NCI-H748 (cell line): ENCODE data around the gene MUC13.
A peak's percentile ranks its signal among the peaks of the same experiment; 100 is the strongest.

Source experiments
- DNase-seq: peaks from one replicate; lab custom pipeline; 2025; ENCODE audit not compliant: unreplicated experiment; lab: John Stamatoyannopoulos, UW

Gene MUC13

DNA sequence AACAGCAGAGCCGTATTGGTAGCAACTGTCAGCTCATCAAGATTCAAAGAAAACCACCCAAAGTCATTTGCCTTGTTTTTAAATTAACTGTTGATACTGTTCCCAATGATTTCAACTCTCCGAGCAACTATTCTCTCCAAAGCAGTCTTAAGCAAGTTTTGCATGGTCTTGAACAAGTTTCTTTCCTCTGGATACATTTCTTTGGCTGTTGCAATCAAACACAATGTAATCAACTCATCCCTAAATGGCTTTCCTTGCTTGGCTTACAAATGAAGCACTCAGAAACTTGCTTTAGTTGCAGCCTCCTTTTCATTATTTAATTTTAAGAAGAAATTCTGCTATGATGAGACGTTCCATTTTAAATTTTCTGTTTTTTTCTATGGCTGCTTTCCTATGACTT lies 15.5 kb upstream of the MUC13 start:
- no peak for DNase-seq

DNA sequence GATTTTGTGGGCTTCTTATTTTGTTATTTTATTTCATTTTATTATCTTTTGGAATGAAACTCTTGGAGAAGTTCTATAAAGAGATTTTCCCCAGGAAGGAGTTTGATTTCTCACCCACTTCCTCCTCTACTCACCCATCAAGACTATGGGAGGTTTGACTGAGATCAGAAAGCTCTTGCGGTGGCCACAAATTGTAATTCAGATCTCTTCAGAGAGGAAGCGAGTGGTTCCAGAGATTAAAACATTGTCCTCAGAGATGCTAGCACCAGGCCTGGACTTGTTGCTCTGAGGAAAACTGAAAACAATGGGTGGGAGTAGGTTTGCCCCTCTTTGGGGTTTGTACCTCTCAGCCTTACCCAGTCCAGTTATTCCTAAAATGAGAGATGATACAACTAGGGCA lies 8.1 kb upstream of the MUC13 start:
- DNase-seq, result no peak

DNA sequence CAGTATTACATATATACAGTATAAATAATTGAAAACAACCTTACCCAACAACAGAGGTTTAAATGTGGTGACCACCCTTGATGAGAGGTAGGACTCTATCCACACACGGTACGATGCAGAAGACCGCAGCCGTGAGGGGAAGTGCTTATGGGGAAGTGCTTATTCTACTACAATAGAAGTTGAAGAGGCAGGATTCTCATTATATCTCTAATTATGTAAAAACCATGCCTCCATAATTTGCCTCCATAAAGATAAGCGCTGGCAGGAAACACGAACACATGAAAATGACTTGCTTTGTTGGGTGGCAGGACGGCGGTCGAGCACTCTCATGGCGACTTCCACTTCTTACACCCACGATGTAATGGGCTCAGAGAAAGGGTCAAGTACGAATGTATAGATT lies 7.2 kb upstream of the MUC13 start:
- peak; percentile 15 for DNase-seq

DNA sequence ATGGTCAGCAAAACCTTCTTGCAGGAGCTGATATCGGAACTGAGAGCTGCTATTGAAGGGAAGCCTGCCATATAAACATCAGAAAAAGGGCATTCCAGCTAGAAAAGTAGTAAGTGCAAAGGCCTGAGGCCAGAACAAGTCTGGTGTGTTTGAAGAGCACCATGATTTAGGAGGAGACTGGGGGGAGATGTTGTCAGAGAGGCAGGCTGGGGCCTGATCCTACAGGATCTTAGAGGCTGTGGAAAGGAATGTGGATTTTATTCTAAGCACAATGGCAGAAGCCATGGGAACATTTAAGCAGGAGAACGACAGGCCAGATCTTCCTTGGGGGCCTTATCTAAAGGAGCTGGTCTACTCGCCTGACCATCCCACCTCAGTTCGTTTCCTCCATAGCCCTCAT lies 5.1 kb upstream of the MUC13 start:
- DNase-seq, result no peak

DNA sequence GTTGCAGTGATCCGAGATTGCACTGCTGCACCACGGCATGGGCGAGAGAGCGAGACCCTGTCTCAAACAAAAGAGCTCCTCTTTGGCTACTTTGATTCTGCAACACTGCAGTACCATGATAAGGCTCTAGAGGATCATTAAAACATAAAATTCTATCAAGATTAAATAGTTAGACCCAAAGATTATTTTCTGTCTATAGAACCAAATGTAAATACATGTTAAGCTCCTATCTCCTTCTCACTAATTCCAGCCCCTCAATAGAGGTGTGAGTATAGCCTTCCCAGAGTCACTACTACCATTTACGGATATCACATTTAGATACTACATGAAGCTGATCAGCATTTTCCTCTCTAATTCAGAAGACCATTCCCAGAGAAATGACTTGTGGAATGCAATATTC lies 4.3 kb upstream of the MUC13 start:
- no peak for DNase-seq

DNA sequence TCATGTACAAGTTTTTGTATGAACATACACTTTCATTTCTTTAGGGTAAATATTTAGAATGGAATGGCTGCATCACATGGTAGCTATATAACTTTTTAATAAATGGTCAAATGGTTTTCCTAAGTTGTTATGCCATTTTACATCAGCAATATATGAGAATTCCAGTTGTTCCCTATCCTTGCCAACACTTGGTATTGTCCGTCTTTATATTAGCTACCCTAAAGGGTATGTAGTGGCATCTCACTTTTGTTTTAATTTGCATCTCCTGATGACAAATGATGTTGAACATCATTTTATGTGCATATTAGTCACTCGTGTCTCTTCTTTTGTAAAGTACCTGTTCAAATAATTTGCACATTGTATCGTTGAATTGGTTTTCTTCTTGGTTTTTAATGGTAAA lies 2.5 kb upstream of the MUC13 start:
- DNase-seq, result no peak

DNA sequence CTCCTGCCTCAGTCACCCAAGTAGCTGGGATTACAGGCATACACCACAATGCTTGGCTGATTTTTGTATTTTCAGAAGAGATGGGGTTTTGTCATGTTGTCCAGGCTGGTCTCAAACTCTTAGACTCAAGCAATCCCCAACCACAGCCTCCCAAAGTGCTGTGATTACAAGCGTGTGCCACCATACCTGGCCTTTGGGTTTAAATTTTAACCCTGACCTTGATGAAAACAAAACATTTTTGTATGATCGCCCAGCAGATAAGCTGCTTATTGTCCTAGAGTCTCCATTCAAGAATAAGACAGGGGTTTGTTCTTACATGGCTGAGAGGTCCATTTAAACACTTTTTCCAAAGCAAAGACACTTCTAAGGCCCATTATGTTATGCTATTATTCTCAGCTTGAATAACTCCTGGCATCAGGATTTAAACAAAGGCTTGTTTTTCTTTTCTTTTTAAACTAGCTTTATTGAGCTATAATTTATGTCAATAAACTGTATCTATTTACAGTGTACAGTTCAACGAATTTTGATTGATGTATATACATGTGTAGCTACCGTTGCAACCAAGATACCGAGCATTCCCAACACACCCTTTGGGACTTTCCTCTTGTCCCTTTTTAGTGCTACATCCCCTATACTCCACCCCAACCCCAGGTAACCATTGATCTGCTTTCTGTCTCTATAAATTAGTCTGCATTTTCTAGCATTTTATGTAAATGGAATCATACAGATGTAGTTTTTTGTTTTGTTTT lies 1.4 kb upstream of the MUC13 start:
- DNase-seq, result peak; percentile 15

DNA sequence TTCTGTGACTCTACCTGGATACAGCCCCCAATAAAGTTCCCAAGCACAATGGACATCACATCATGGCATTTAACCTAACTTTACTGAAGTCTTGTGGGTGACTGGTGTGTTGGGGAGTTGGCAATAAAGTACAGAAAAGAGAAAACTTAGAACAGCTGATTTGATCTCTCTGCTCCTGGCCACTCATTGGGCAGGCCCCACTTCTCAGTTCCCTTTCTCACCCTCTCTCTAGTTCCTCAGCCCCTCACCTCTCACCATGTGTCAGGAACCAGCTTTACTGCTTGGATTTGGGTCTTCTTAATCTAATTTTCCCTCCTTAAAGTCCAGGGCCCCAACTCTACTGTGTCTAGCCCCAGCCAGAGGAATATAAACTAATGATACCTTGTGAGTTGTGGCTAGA lies 713 bp upstream of the MUC13 start:
- DNase-seq, result no peak

DNA sequence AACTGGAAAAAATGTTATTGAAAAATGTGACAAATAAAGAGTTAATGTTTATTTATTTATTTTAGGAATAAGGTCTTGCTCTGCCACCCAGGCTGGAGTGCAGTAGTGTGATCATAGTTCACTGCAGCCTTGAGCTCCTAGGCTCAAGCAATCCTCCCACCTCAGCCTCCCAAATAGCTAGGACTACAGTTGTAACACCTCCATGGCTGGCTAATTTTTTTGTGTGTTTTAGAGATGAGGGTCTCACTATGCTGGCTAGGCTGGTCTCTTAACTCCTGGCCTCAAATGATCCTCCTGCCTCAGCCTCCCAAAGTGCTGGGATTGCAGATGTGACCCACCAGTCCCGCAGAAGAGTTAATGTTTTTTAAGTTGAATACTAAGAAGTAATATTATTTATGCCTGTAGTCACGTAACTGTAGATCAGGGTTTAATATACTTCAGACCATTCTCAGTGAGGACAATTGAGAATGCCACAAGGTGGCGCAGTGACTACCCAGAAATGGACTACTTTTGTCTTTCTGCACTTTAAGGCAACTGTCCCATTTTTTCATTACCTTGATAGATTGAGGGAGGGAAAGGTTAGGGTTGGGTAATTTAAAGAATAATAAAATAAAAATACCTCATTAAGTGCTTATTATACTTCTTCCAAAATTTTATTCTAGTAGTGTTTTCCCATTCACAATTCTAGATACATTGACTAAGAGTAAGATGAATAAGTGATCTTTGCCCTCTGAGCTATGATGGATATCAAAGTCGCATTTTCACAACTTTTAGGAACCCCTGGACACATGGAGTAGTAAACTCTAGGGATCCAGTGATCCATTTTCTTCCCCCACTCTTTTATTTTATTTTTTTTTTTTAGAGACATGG lies 6.0 kb downstream of the MUC13 start:
- DNase-seq, result peak; percentile 53

DNA sequence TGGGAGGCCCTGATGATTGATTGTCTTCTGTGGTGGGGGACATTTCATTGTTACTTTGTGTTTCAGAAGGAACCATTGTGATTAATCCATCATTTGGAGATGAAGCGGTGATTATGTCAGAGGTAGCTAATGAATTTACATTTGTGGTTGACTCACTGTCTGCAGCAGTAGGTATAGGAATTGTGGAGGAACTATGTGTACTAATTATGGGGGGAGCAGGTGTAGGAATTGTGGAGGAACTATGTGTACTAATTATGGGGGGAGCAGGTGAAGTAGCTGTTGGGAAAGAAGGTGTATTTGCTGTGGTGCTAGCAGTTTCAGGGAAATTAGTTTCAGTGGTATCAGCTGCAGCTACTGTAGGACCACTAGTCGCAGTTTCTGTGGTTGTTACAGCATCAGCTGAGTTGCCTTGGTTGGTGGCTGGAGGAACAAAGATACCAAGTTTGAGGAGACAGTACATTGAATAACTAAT lies 6.9 kb downstream of the MUC13 start:
- no peak for DNase-seq

DNA sequence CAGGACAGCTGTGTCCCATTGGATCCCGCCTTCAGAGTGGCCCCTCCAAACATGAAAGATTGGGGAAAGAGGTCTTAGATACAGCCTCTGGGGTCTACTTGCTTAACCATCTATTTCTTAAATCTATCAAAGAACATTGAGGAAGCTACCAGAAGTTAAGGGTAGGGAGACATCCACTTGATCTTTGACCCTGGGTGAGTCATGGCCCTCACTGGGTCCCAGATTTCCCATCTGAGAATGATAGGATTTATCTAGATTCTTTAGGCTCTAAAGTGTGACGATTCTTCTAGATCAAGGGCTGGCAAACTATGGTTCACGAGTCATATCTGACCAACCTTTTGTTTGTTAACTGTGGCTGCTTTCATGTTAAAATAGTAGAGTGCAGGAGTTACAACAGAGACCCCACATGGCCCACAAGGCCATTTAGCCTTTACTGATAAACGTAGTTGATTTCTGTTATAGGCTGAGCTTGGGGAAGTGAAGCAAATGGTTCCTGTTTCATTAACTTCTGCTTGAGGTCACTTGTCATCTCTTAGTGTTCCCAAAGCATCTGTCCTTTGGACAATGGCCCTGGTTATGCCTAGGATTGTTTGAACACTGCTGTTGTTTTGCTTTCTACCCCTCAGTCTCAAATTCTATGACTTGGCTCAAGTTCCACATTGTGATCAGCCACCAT lies 8.0 kb downstream of the MUC13 start:
- DNase-seq, result no peak

DNA sequence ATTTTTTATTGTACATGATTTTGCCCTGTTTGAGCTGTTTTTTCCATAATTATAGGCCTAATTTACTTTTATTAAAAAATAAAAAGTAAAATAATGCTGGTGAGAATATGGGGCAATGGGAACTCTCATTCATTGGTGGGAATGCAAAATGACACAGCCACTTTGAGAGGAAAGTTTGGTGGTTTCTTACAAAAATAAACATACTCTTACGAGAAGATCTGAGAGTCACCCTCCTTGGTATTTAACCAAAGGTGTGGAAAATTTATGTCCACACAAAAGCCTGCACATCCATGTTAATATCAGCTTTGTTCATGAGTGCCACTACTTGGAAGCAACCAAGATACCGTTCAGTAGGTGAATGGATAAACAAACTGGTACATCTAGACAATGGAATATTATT lies 9.8 kb downstream of the MUC13 start:
- DNase-seq, result no peak

DNA sequence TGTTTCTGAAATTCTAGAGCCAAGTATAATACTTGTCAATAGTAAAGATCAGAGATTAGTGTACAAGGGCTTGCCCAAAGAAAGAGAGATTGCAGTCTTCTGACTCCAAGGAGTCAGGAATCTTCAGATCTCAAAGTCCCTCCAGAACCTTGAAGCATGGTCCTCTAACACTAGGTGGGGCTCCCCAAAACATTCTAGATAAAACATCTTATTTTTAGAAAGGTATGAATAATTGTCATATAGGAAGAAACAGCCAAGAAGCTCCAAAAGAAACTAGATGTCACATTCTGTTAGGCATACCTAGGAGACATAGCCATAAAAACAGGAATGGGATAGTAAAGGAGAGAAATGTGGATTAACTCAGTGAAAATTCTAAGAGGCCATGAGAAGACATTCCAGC lies 10.7 kb downstream of the MUC13 start:
- no peak for DNase-seq

DNA sequence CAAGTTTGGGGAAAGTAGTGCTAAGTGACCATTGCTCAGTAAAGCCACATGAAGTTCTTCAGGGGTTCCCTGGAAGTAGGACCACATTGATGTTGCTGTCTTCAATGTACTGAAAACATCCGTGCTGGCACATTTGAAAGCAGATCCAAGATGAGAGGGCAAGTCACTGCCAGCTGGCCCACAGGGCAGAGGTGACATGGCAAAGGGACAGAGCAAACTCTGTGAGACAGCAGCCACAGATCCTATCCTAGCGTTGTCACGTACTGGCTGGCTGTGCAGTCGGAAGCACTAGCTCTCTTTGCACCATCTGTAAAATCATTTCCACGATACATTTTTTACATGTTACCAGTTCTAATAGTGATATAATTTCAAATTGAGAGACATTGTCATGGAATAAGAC lies 13.8 kb downstream of the MUC13 start:
- no peak for DNase-seq

DNA sequence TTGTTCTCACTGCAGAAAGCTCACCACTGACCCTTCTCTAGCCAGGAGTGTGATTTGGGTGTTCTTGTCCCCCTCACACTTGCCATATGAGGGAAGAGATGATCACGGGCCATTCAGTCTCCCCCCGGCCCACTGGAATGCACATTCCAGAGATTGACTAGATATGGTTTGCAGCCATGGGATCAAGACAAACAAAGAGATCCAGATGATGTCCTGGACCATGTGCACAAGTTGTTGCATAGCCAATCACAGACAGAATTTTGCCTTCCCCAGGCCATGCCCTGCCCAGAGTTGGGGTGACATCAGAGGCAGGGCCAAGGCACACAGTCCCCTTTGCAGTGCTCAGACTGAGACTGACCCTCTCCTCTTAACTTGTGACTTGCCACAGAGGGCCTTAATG lies 14.8 kb downstream of the MUC13 start:
- DNase-seq, result no peak

DNA sequence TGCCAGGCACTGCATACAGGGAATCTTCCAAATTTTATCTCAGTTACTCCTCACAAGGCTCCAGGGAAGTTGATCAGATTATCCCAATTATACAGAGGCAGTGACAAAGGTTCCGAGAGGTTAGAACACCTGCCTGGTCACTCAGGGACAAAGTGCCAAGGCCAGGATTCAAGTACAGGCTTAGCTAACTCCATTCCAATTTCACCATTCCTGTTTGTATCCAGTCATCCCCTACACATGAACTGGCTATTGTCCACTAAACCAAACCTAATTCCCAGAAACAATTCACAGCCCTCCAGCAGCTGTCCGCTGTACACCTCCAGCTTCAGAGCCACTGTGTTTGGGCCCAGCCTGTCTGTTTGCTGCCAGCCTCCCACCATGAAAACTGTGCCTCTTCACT lies 16.0 kb downstream of the MUC13 start:
- DNase-seq, result no peak

DNA sequence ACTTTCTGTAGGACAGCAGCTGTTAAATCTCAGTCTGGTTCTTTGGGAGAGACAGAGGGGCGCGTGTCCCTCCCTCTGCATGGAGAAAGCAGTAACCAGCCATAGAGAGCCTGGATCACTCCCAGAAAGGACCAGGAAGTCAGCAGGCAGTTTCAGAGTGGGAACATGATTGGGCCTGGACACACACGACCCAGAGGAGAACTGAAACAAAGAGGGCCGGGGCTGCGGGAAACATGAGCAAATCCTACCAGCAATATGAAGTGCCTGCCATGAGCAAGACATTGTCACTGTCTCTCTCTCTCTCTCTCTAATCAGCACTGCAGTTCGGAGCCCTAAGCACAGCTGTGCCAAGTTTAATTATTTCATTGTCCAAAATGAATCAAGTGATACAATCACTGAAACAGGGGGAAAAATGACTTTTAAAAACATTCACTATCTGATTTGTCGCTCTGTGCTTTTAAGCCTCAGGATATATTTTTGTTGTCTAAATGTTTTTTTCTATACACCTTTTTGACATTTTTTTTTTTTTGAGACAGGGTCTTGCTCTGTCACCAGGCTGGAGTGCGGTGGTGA lies 17.6 kb downstream of the MUC13 start:
- DNase-seq, result no peak

DNA sequence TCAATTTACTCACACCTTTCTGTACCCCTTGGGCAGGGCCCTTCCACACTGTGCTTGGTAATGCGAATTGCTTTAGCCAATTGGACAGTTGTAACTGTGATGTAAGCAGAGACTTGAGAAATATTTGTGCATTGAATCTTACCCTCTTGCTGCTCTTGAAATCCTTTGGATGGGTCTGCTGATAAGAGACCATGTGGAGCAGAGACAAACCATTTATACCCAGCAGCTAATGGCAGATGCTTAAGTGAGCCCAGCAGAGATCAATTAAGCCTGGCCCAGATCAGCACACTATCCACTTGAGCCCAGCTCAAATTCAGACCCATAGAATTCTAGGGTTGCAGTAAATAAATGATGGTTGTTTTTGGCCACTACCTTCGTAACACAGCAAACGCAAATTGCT lies 19.3 kb downstream of the MUC13 start:
- DNase-seq, result no peak

DNA sequence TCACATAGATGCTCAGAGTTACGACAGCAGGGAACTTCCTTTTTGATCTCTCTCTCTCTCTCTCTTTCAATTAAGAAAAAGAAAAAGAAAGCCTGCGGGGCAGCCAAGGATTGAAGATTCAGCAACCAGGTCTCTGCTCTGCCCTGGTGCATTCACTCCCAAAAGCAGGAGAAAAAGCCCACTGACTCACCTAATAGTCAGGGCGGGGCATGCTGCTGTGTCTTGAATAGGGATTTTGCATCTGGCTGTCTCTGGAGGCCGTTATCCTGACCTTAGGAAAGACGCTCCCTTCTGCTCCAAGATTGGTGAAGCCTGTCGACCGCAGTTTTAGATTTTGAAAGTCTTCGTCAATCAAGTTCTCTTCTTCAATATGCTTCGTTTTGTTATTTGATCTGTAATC lies 26.6 kb downstream of the MUC13 start:
- DNase-seq, result no peak

DNA sequence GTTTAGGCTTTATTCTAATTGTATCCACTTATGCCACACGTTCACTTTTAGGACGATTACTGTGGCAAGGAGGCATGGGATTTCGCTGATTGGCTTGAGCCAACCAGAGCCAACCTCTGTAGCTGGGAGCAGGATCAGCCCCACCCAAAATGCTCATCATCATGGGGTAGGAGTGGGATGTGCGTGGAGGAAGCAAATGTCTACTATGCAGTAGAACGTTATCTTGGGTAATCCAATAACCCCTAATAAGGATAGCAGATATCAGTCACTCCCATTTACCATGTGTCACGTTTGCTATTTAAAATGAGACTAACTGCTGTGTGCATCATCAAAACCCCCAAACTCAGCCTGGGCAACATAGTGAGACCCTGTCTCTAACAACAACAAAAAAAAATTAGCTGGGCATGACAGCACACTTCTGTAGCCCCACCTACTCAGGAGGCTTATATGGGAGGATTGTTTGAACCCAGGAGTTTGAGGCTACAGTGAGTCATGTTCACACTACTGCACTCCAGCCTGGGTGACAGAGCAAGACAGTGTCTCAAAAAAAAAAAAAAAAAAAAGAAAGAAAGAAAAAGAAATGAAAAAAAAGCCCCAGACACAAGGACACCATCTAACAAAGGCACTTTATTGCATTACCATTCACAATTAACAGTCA lies 29.6 kb downstream of the MUC13 start:
- no peak for DNase-seq
